Muscle layer of duodenum (tissue), 2 donors: Measurements from ENCODE around the gene KCNA5.

Experiments used
- H3K27ac ChIP-seq: one replicate; pipeline ENCODE4 v1.7.0; 2013; ENCODE audit warnings: mild to moderate bottlenecking, low read length
- H3K27me3 ChIP-seq: one replicate; pipeline ENCODE4 v1.7.0; 2013; ENCODE audit warnings: low read depth, mild to moderate bottlenecking, control low read depth, low read length
- H3K36me3 ChIP-seq, 2 donors: one replicate each; pipeline ENCODE4 v1.7.0; 2013; ENCODE audit warnings: low read length in 2 of 2, control low read depth in 1 of 2, mild to moderate bottlenecking in 1 of 2; ENCODE audit not compliant: insufficient read depth in 2 of 2, control insufficient read depth in 1 of 2
- H3K4me1 ChIP-seq, 2 donors: one replicate each; pipeline ENCODE4 v1.7.0; 2013; ENCODE audit warnings: low read length in 2 of 2, mild to moderate bottlenecking in 2 of 2, control low read depth in 1 of 2, moderate library complexity in 1 of 2; ENCODE audit not compliant: insufficient read depth in 2 of 2, control insufficient read depth in 1 of 2
- H3K4me3 ChIP-seq, 2 donors: one replicate each; pipeline ENCODE4 v1.7.0; 2013; ENCODE audit warnings: low read length in 2 of 2, low read depth in 1 of 2, mild to moderate bottlenecking in 1 of 2
- H3K9me3 ChIP-seq, 2 donors: one replicate each; pipeline ENCODE4 v1.7.0; 2013; ENCODE audit warnings: low read length in 2 of 2, control low read depth in 1 of 2, mild to moderate bottlenecking in 1 of 2; ENCODE audit not compliant: control insufficient read depth in 1 of 2
- donor health status: healthy.

Gene KCNA5

DNA sequence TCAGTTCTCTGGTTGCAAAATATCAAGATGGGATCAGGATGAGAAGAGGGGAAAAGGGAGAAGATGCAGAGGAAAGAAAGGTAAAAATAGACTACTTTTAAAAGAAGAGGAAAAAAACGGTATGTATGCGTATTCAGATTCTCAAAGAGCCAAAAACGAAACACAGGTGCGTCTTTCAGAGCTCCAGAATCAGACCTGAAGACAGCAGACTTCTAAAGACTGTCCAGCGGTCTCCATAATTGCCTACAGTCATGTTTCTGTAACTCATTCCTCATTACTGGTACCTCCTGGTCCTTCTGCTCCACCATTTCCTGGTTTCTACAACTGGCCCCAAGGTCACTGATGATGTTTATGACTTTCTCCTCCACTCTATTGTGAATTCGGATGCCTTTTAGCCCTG, 12.4 kb upstream of the KCNA5 start:
- Histone ChIP-seq H3K4me1 (peaks cover 0 to 3% of the 10 kb centered on the region in 2 donors), H3K36me3 (no peaks in the 10 kb centered on the region), H3K27me3 (no peaks in the 10 kb centered on the region), H3K9me3 (no peaks in the 10 kb centered on the region), H3K27ac (no peak overlapping the region), H3K4me3 (no peak overlapping the region)

DNA sequence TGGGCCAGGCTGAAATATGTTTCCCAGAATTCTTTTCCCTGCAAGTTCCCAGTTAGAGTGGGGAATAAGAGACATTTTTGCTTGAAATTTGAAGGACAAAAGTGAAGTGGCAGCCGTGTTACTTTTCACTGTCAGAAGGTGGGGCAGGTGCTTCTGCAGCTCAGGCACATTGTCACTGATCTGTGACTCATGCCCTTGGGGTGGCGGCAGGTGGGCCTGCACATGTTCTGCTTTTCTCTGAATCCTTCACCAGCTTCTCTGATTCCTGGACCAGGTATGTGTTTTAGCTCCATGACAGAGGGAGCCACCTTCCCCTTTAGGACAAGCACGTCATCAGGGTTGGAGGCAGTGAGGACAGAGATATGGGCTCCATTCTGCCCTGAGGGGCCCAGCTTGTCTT, 11.7 kb upstream of the KCNA5 start:
- no peak overlapping the region for H3K4me3 ChIP-seq
- H3K36me3 ChIP-seq, result no peaks in the 10 kb centered on the region
- H3K27me3 ChIP-seq, result no peaks in the 10 kb centered on the region
- H3K4me1 ChIP-seq, result peaks cover 0 to 3% of the 10 kb centered on the region in 2 donors
- H3K9me3 ChIP-seq, result no peaks in the 10 kb centered on the region
- H3K27ac ChIP-seq, result no peak overlapping the region

DNA sequence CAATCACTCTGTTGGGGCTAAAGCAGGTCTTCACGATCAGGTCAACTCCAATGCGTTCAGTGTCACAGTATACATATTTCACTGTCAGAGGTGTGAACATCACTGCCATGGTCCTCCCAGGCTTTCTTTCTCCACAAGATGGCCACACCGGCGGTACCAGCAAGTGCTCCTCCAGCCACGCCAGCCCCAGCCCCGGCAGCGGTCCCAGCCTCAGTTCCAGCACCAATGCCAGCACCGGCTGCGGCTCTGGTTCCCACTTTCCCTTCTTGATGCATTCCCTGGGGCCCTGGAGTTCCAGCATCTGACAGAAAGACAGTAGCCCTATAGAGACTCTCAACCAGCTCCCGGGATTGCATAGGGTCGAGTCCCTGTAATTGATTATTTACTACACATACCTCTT, 10.9 kb upstream of the KCNA5 start:
- Histone ChIP-seq H3K27me3 (no peaks in the 10 kb centered on the region), H3K27ac (no peak overlapping the region)

DNA sequence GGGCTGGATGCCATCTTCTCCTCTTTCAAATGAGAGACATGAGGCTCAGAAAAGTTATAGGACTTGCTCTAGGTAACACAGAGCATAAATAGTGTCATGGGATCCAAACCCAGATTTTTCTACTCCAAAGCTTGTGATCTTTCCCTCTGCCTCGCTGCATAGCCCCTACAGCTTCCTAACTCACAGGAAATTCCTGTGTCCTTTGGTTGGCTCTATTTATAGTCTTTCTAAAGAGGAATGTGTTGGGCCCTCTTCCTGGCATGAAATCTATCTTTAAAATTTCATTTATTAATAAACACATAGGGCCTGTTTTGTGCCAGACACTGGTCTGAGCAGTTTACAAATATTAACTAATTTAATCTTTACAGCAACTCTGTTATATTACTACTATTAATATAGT, 9.8 kb upstream of the KCNA5 start:
- Histone ChIP-seq H3K4me1 (peaks cover 0 to 3% of the 10 kb centered on the region in 2 donors), H3K4me3 (no peak overlapping the region), H3K36me3 (no peaks in the 10 kb centered on the region), H3K9me3 (no peaks in the 10 kb centered on the region), H3K27me3 (no peaks in the 10 kb centered on the region), H3K27ac (no peak overlapping the region)

More for the DNA sequence above, 10.9 kb upstream of the KCNA5 start:
- no peaks in the 10 kb centered on the region for H3K36me3 ChIP-seq
- no peaks in the 10 kb centered on the region for H3K9me3 ChIP-seq
- no peak overlapping the region for H3K4me3 ChIP-seq
- peaks cover 0 to 3% of the 10 kb centered on the region in 2 donors for H3K4me1 ChIP-seq

DNA sequence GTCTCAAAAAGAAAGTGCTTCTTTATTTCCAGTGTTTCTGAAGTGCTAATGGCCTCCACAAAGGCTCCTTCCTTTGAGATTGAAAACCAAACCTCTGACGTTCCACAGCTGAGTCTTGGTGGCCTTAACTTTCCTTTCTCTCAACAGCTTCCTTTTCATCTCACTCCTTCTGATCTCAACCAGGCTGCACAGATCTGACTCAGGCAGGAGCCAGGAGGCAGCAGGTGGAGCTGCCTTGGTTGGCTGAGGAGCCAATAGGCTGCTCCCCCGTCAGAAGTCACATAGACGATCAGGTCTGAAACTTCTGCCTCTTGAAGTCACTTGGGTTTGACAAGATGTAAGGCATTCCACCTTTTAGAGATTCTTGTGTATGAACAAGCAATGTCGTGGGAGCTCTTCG, 9.1 kb upstream of the KCNA5 start:
- H3K4me1 ChIP-seq, result peaks cover 0 to 3% of the 10 kb centered on the region in 2 donors
- H3K27me3 ChIP-seq, result no peaks in the 10 kb centered on the region
- H3K9me3 ChIP-seq, result no peaks in the 10 kb centered on the region
- H3K27ac ChIP-seq, result no peak overlapping the region
- H3K4me3 ChIP-seq, result no peak overlapping the region
- H3K36me3 ChIP-seq, result no peaks in the 10 kb centered on the region

DNA sequence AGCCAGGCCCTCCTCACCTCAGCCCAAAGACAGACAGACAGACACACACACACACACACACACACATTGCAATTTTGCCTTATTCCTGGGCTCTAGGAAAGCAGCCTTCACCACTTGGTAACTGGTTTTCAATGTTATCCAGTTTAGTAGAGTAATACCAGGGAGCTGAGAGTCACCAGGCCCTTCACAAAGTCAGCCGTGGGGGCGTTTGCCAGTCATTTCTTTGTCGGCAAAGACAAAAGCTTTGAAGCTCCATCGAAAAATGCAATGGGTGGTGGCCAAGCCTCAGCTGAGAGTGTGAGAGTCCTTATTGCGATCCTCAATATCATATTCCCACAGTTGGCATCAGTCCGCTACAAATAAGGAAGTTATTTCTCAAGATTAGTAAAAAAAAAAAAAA, 8.1 kb upstream of the KCNA5 start:
- no peak overlapping the region for H3K4me3 ChIP-seq
- H3K9me3 ChIP-seq, result no peaks in the 10 kb centered on the region
- H3K27ac ChIP-seq, result no peak overlapping the region
- H3K36me3 ChIP-seq, result no peaks in the 10 kb centered on the region
- no peaks in the 10 kb centered on the region for H3K27me3 ChIP-seq
- peaks cover 0 to 3% of the 10 kb centered on the region in 2 donors for H3K4me1 ChIP-seq

DNA sequence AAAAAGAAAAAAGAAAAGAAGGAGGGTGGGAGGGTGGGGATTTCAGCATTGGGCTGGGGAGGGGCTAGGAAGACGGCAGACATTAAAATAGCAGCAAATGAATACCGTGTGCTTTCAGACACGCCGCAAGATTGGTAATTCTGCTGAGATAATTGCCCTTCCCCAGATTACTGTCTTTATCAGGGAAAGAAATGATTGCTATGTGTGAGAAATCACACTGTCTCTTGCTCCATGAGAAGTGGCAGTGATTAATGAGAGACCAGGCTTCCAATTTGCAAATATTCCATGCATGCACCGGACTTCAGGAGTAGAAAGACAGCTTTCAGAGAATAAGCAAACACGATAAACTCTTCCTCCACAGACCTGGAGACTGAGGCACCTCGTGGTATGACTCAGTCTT, 7.6 kb upstream of the KCNA5 start:
- no peak overlapping the region for H3K4me3 ChIP-seq
- peaks cover 0 to 3% of the 10 kb centered on the region in 2 donors for H3K4me1 ChIP-seq
- no peaks in the 10 kb centered on the region for H3K9me3 ChIP-seq
- H3K27ac ChIP-seq, result no peak overlapping the region
- H3K27me3 ChIP-seq, result no peaks in the 10 kb centered on the region
- no peaks in the 10 kb centered on the region for H3K36me3 ChIP-seq

DNA sequence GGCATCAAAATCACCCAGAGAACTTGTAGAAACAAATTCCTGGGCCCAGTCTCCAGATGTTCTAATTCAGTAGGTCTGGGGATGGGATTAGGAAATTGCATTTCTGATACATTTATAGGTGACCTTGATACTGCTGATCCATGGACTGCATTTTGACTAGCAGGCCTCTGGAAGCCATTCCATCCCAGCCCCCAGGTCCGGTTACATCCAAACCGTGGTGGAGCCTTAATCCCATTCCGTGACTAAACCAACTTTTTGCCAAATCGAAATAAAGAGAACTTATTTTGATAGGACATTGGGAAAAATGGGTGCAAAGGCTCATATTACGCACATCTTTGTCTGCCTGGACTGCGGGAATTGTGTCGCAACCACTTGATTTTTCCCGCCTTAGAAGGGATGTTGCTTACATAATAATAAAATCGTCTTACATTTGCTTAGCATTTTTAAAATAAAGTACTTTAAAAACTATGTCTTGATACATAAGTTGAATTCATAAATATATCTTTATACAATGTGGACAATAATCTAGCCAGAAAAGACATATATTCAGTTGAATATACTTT, 5.8 kb upstream of the KCNA5 start:
- Histone ChIP-seq H3K4me1 (peaks cover 0 to 3% of the 10 kb centered on the region in 2 donors), H3K9me3 (no peaks in the 10 kb centered on the region), H3K4me3 (no peak overlapping the region), H3K27me3 (peaks cover under 1% of the 10 kb centered on the region), H3K27ac (no peak overlapping the region), H3K36me3 (no peaks in the 10 kb centered on the region)

DNA sequence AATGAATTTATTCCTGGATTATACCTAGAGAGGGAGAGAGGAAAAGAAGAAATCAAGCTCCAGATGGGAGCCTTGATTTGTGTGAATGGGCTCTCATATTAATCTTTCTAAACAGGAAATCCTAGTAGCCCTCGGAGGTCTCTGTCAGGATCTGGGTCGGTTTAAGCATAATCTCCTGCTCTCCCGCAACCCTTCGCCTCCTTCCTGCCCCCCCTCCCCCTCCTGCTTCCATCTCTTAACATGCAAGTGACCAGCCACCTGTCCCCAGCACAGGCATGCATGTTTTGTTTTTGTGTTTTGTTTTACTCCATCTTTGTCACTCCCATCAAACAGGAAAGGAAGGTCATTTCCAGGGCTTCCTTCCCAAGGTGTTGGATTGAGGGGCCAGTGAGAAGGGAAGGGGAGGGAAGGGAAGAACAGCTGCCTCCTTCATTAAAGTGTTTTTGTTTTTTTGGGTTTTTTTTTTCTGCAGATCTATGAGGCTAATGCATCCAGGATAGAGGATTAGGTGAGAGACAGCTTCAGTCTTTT, 4.8 kb upstream of the KCNA5 start:
- Histone ChIP-seq H3K27ac (no peak overlapping the region), H3K4me1 (peaks cover 0 to 8% of the 10 kb centered on the region in 2 donors), H3K9me3 (no peaks in the 10 kb centered on the region), H3K27me3 (peaks cover 5% of the 10 kb centered on the region), H3K36me3 (no peaks in the 10 kb centered on the region), H3K4me3 (no peak overlapping the region)

DNA sequence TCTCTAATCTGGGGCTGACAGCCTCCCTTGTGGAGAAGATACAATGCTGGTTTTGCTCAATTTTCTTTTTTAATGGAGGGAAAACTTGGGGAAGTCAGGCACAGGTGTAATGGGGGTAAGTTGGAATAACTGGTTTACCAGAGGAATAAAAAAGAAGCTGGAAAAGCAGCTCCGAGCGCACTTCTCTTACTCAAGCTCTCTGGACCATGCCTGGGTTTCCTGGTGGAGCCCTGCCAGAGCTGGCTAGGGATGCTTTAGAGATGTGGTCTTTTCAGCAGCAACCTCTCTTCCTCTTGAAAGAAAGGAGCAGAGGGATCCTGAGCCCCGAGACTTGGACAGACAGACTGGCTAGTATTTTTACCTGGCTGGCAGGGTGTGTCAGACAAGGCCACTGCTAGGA, 3.9 kb upstream of the KCNA5 start:
- Histone ChIP-seq H3K4me3 (no peak overlapping the region), H3K9me3 (no peaks in the 10 kb centered on the region), H3K4me1 (peaks cover 0 to 9% of the 10 kb centered on the region in 2 donors), H3K27ac (no peak overlapping the region), H3K36me3 (no peaks in the 10 kb centered on the region), H3K27me3 (peaks cover 5% of the 10 kb centered on the region)

DNA sequence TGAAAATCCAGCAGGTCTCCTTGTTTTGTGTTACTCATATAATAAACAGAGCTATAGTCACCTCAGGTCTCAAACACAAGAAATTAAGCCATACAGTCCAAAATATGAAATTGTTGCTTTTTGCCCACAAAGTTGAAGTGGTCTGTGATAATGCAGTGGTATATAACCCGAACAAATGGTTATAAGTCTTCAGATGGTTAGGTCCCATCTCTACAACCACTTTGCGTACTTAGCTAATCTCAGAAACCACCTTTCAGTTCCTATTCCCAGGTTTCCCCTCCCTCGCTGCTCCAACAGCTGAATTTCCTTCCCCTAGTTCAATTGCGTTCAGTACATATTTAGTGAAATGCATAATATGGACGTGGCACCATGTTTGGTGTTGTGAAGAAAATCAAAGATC, 3.3 kb upstream of the KCNA5 start:
- Histone ChIP-seq H3K9me3 (no peaks in the 10 kb centered on the region), H3K36me3 (no peaks in the 10 kb centered on the region), H3K27ac (no peak overlapping the region), H3K4me1 (peaks cover 0 to 9% of the 10 kb centered on the region in 2 donors), H3K27me3 (peaks cover 5% of the 10 kb centered on the region), H3K4me3 (no peak overlapping the region)
